GM12891 (cell line): ENCODE measurements around the gene RFTN2.

ENCODE experiments used
- PAX5 ChIP-seq: IDR thresholded peaks from 2 replicates; pipeline ENCODE4 v1.6.1; 2011; ENCODE audit warnings: low read length, moderate library complexity, mild to moderate bottlenecking; ENCODE audit not compliant: insufficient read depth, severe bottlenecking
- POLR2A ChIP-seq: IDR thresholded peaks from 2 replicates; pipeline ENCODE4 v1.6.1; 2011; ENCODE audit warnings: low read depth, low read length, control low read depth
- POLR2AphosphoS5 ChIP-seq: IDR thresholded peaks from 2 replicates; pipeline ENCODE4 v1.6.1; 2011; ENCODE audit warnings: low read depth, low read length, control low read depth

DNA sequence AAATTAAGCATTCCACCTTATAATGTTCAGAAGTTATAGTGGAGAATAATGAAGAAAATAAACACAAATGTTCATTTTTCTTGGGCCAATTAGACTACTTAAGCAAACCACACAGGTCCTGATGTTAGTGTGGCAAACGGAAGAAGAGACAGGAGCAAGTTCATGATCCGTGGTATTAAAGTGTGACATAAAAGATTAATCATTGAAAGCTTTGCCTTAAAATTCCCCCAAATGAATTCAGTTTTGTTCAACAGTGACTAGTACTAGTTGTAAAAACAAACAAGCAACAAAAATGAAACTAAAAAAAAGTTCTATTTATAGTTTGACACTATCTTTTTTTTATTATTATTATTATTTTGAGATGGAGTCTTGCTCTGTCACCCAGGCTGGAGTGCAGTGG is 73.7 kb downstream of the RFTN2 start:
- TF ChIP-seq POLR2AphosphoS5: no peak
- no peak for TF ChIP-seq POLR2A
- TF ChIP-seq PAX5: no peak
